ENCODE measurements around the gene HOXA9. TPM values are rescaled to one million over a fixed set of nuclear protein-coding genes. Genes with fewer than 3 reads are reported as not detected.

HOXA9 gene
- total and polyA plus RNA-seq, 4 donors = 0.02 to 0.70 TPM; not detected in 2

DNA sequence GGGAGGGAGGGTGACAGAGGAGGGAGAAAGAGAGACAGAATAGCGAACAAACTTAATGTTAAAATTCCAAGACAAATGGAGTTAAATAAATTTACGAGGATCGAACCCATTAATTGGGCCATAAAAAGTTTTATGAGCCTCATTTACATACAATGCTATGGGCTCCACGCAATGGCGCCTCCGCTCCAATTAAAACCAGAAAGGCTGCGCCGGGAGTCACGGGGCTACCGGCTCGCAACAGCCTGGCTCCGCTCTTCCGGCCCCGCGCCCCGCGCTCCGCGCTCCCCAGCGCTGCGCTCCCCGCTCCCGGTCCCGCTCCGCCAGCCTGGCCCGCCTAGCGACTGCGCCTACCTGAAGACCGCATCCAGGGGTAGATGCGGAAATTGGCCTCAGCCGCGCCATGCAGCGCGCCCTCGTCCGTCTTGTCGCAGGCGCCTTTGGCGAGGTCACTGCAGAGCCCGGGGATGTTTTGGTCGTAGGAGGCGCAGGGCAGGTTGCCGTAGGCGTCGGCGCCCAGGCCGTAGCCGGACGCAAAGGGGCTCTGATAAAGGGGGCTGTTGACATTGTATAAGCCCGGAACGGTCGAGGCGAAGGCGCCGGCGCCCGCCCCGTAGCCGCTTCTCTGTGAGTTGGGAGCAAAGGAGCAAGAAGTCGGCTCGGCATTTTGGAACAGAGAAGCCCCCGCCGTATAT is 9.4 kb downstream of the HOXA9 start:
- Histone ChIP-seq H3K4me3 (ENCODE audit: low read depth in 1 of 3, low read length in 3 of 3) (no peak overlapping the region), H3K4me1 (ENCODE audit: control insufficient read depth in 4 of 4, insufficient read depth in 4 of 4, low read length in 3 of 4) (peaks cover 14 to 39% (median 22%) of the 10 kb centered on the region in 4 donors), H3K27me3 (ENCODE audit: control insufficient read depth in 4 of 4, insufficient read depth in 4 of 4, low read length in 3 of 4) (peaks cover 15 to 56% (median 41%) of the 10 kb centered on the region in 4 donors), H3K36me3 (ENCODE audit: control insufficient read depth in 4 of 4, insufficient read depth in 3 of 4, low read depth in 1 of 4, low read length in 3 of 4) (no peaks in the 10 kb centered on the region), H3K9ac (ENCODE audit: low read depth in 1 of 2, low read length in 2 of 2) (no peak overlapping the region), H3K9me3 (ENCODE audit: control insufficient read depth in 4 of 4, low read length in 3 of 4) (peaks cover 0 to 5% (median 0%) of the 10 kb centered on the region in 4 donors), H3K27ac (ENCODE audit: low read depth in 1 of 2, low read length in 2 of 2) (no peak overlapping the region)
- WGBS = 6% methylated on average over 63 of the region's 63 CpGs
- TF ChIP-seq RXRA (IDR thresholded peaks at IDR 0.05) = no peak
- TF ChIP-seq GABPA (IDR thresholded peaks at IDR 0.05 in 1 of 2, conservative IDR thresholded peaks at IDR 0.05 in 1 of 2) = no peak
- no peak for TF ChIP-seq NR2F2 (IDR thresholded peaks at IDR 0.05)
- TF ChIP-seq FOXA1 (IDR thresholded peaks at IDR 0.05) = no peak
- no peak for TF ChIP-seq EGR1 (IDR thresholded peaks at IDR 0.05; ENCODE audit: low read depth in 2 of 2)
- TF ChIP-seq MAX (IDR thresholded peaks at IDR 0.05) = no peak
- TF ChIP-seq YY1 (IDR thresholded peaks at IDR 0.05) = no peak
- no peak for TF ChIP-seq REST (IDR thresholded peaks at IDR 0.05)
- no peak for TF ChIP-seq RAD21 (IDR thresholded peaks at IDR 0.05)
- no peak for DNase-seq (ENCODE audit: low spot score)

- H3K27me3 ChIP-seq (ENCODE audit: control insufficient read depth in 4 of 4, insufficient read depth in 4 of 4, low read length in 3 of 4) = peaks cover 15 to 54% (median 41%) of the 10 kb centered on the region in 4 donors
- H3K9me3 ChIP-seq (ENCODE audit: control insufficient read depth in 4 of 4, low read length in 3 of 4) = peaks cover 0 to 5% (median 0%) of the 10 kb centered on the region in 4 donors
- TF ChIP-seq EGR1 (IDR thresholded peaks at IDR 0.05; ENCODE audit: low read depth in 2 of 2) = no peak
- TF ChIP-seq, protein P1, sequence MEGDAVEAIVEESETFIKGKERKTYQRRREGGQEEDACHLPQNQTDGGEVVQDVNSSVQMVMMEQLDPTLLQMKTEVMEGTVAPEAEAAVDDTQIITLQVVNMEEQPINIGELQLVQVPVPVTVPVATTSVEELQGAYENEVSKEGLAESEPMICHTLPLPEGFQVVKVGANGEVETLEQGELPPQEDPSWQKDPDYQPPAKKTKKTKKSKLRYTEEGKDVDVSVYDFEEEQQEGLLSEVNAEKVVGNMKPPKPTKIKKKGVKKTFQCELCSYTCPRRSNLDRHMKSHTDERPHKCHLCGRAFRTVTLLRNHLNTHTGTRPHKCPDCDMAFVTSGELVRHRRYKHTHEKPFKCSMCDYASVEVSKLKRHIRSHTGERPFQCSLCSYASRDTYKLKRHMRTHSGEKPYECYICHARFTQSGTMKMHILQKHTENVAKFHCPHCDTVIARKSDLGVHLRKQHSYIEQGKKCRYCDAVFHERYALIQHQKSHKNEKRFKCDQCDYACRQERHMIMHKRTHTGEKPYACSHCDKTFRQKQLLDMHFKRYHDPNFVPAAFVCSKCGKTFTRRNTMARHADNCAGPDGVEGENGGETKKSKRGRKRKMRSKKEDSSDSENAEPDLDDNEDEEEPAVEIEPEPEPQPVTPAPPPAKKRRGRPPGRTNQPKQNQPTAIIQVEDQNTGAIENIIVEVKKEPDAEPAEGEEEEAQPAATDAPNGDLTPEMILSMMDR (IDR thresholded peaks at IDR 0.05; ENCODE audit: low read depth, low read length, missing input control) = no peak
- TF ChIP-seq RXRA (IDR thresholded peaks at IDR 0.05) = no peak
- TF ChIP-seq FOXA1 (IDR thresholded peaks at IDR 0.05) = no peak
- TF ChIP-seq MAX (IDR thresholded peaks at IDR 0.05) = no peak
- no peak for TF ChIP-seq REST (IDR thresholded peaks at IDR 0.05)
- no peak overlapping the region for H3K27ac ChIP-seq (ENCODE audit: low read depth in 1 of 2, low read length in 2 of 2)
- 8% methylated on average over 48 of the region's 48 CpGs for WGBS
- peaks cover 11 to 38% (median 20%) of the 10 kb centered on the region in 4 donors for H3K4me1 ChIP-seq (ENCODE audit: control insufficient read depth in 4 of 4, insufficient read depth in 4 of 4, low read length in 3 of 4)
- no peak overlapping the region for H3K4me3 ChIP-seq (ENCODE audit: low read depth in 1 of 3, low read length in 3 of 3)
- peak; percentile 33 for DNase-seq (ENCODE audit: low spot score)
- H3K9ac ChIP-seq (ENCODE audit: low read depth in 1 of 2, low read length in 2 of 2) = no peak overlapping the region
- no peaks in the 10 kb centered on the region for H3K36me3 ChIP-seq (ENCODE audit: control insufficient read depth in 4 of 4, insufficient read depth in 3 of 4, low read depth in 1 of 4, low read length in 3 of 4)
These were observed 10.2 kb downstream of the HOXA9 start for GRCh38 chr7:27154901-27155815.
